Activated CD4-positive, alpha-beta T cell treated with anti-CD3 and anti-CD28 coated beads for 24 hours (primary cell): ENCODE data around the gene CPXM1.
"Not testable (repeated sequence)": the region's sequence is repeated elsewhere in the genome, so short reads cannot be mapped to it uniquely, and the experiment has no call there.

Experiments
- DNase-seq, 2 donors: peaks; one replicate each; pipeline ENCODE4 v3.0.0-alpha.2; 2020; ENCODE audit warnings: low read depth in 2 of 2

Gene CPXM1

GRCh38 chr20:2820896-2821869 is 20.8 kb upstream of the CPXM1 start:
- no peak for DNase-seq

GRCh38 chr20:2820084-2820895 is 19.9 kb upstream of the CPXM1 start:
- no peak for DNase-seq

- no peak for DNase-seq
These were observed 17.6 kb upstream of the CPXM1 start for GRCh38 chr20:2817891-2818595.

- no peak for DNase-seq
These were observed 16.9 kb upstream of the CPXM1 start for GRCh38 chr20:2817341-2817726.

- DNase-seq = no peak
These were observed 16.3 kb upstream of the CPXM1 start for GRCh38 chr20:2816583-2817340.

GRCh38 chr20:2816030-2816582 is 15.7 kb upstream of the CPXM1 start, which contains the start of gene TMEM239:
Gene TMEM239 (plus strand): TSS chr20:2816364. CDS start chr20:2816555, 191 bp downstream.
- no peak for DNase-seq

GRCh38 chr20:2815242-2815900 is 14.9 kb upstream of the CPXM1 start:
- no peak for DNase-seq

GRCh38 chr20:2814587-2815051 is 14.2 kb upstream of the CPXM1 start, which contains the start of gene C20orf141:
Gene C20orf141 (plus strand): TSS chr20:2814987. CDS start chr20:2815185, 198 bp downstream.
- no peak for DNase-seq

- DNase-seq = no peak
These were observed 13.6 kb upstream of the CPXM1 start for GRCh38 chr20:2814076-2814475.

- DNase-seq = no peak
These were observed 11.8 kb upstream of the CPXM1 start for GRCh38 chr20:2812189-2812588.

GRCh38 chr20:2809690-2810089 is 9.3 kb upstream of the CPXM1 start:
- no peak for DNase-seq

GRCh38 chr20:2807929-2808328 is 7.5 kb upstream of the CPXM1 start:
- not testable (repeated sequence) for DNase-seq

- DNase-seq = no peak
These were observed 6.6 kb upstream of the CPXM1 start for GRCh38 chr20:2807019-2807418.

- DNase-seq = no peak
These were observed 5.9 kb upstream of the CPXM1 start for GRCh38 chr20:2806351-2806701.

- DNase-seq = no peak
These were observed 5.4 kb upstream of the CPXM1 start for GRCh38 chr20:2805689-2806350.

GRCh38 chr20:2804852-2805688 is 4.6 kb upstream of the CPXM1 start:
- DNase-seq = no peak

- DNase-seq = no peak
These were observed 3.8 kb upstream of the CPXM1 start for GRCh38 chr20:2804041-2804828.

GRCh38 chr20:2801286-2801728 is 880 bp upstream of the CPXM1 start:
- DNase-seq = no peak
